NCI-H128 (cell line): Measurements from ENCODE around the gene CD276.
"Not testable (repeated sequence)": the region's sequence is repeated elsewhere in the genome, so short reads cannot be mapped to it uniquely, and the experiment has no call there.

ENCODE experiments used
- DNase-seq: peaks from one replicate; lab custom pipeline; 2025; ENCODE audit not compliant: unreplicated experiment; lab: John Stamatoyannopoulos, UW

Gene CD276

DNA sequence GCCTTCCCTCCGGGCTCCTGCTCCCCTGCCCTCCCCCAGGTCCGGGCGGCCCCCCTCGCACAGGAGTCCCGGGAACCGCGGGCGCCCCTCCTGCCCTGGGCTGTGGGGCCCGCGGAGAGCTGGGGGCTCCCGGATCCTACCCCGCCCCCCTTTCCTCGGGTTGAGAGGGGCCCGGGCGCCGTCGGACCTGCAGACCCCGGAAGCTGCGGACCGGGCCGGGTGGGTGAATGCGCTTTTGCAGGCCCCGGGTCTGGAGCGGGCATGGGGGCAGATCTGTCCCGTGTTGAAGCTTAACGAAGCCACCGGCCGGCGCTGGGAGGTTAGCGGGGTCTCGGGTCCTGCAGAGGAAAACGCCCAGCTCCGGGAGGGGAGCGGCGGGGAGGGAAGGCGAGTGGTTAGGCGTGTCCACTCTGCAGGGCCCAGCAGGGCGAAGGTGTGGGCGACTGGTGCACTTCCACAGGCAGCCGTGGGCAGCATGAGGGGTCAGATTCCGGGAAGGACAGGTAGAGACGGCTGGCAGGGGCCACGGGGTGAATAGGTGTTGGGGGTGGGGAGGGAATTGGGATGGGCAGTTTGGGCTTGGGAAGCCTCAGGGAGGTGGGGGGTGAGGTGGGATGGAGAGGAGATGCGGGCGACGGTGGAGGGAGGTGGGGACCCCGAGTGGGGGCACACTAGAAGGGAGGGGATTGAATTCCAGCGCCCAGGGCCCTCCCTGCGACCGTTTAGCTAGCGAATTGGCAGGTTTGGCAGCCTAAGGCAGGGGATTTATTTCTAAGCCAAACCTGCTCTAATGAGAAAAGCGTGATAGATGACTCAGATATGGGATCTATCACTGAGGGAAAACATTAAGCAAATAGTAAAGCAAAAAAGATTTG, 635 bp downstream of the CD276 start:
- no peak for DNase-seq

- no peak for DNase-seq
Observed at GRCh38 chr15:73685981-73686380, 1.8 kb downstream of the CD276 start.

DNA sequence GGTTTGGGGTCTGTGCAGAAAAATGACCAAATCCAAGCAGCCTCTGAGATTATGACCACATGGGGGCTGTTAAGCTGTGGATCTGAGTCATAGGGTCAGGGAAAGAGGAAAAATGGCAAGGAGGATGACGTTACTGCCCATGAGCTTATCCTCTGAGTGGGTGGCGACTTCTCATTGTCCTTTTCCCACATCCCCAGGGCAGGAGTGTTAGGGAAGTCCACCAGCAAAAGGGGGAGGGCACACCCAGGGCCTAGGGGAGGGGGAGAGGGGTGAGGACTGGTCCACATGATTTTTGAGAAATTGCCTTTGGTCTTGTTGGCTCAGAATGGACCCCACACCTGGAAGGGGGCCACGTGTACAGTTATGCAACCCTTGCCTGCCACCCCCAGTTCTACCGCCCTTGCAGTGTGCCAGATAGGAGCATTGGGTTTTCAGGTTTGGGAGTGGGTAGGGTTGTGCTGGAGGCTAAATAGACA, 2.6 kb downstream of the CD276 start:
- no peak for DNase-seq

- DNase-seq, result no peak
Observed at GRCh38 chr15:73687351-73687750, 3.2 kb downstream of the CD276 start.

GRCh38 chr15:73688455-73688854, 4.3 kb downstream of the CD276 start:
- DNase-seq, result no peak

- no peak for DNase-seq
Observed at GRCh38 chr15:73691396-73691795, 7.2 kb downstream of the CD276 start.

GRCh38 chr15:73694419-73694818, 10.2 kb downstream of the CD276 start:
- DNase-seq, result no peak

GRCh38 chr15:73695773-73696640, 11.8 kb downstream of the CD276 start:
- DNase-seq, result no peak

DNA sequence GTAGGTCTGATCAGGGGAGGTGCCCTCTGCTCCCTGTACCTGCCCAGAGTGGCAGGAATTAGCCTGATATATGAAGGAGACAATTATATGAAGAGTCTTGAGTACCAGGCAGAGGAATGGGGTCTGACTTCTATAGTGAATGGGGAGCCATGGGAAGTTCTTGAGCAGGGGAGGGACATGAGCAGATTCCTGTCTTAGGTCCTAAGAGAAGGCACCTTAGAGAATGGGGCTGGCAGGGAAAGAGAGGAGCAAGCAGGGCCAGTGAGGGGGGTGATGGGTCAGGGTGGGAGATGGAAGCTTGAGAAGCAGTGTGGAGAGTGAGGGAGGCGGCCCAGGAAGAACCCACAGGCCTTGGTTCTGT, 12.4 kb downstream of the CD276 start:
- no peak for DNase-seq

DNA sequence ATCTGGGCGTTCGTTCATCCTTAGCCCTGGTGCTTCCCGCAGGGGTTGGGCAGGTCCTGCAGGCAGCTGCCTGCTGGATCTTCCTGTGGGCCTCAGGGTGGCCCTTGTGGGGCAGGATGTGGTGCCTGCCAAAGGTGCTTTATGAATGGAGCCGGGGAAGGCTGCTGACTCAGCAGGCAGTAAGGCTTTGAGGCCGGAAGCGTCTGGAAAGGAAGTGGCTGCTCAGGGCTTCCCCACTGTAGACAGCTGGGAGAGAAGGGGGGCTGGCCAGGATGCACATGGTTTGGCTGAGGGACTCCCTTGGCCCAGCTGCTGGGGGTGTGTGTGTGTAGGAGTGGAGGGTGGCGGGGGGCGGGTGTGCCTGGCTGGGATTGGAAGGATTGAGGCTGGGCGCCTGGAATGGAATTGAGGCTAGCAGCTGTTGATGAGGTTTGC, 12.9 kb downstream of the CD276 start:
- DNase-seq, result no peak

DNA sequence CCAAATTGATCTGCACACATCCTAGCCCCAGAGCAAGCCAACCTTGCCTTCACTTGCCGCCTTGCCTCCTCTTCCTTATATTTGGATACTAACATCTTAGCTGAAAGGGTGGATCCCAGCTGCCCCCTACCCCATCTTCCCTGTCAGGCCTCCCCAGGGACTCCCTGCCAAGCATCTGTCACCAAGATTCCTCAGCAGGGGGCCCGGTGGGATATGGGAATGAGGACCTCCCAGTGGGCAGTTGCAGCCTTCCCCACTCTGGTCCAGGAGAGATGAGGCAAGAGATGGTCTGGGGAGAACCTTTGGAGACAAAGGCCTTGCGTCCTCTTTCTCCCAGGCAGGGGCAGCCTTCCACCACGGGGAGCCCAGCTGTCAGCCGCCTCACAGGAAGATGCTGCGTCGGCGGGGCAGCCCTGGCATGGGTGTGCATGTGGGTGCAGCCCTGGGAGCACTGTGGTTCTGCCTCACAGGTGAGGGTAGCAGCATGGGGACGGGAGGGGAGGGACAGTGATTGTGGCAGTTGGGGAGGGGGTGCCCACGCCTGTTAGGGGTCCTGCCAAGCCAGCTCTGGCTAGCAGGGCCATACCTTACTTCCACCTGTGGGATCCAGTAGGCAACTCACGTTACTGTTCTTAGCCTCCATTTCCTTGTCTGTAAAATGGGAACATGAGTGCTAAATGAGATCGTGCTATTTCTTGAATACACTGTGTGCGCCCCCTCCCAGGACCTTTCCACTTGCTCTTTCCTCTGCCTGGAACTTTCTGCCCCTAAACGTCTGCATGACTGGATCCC, 15.3 kb downstream of the CD276 start:
- DNase-seq, result no peak

DNA sequence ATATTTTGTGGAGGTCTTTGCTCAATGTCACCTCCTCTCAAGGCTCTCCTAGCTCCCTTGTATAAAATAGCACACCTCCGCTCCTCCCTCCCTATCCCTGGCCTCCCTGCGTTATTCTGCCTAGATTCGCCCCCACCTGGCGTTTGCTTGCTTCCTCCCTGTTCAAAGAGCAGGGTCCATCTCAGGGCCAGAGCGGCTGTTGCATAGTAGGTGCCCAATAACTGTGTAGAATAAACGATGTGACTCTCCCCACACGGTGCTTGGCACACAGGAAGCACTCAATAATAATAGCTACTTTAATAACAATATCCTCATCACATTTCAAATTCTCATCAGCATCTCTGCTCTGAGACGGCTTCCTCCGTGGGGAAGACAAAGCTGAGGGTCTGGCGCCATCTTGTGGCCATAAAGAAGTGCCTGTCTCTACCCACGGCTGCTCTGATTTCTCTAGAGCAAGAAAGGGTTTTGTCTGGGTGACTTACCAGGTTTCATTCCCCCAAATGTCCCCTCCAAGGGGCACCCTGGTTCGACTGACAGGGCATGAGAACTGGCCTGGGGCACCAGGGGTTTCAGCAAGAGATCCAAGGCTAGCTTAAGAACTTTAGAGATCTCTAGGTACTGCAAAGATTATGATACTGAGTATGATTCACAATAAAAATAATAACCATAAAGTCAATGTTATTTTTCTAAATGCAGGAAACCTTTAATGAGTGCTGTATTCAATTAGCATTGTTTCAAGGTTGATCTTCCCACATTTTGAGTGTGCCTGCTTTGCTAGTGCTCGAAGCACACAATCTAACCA, 16.1 kb downstream of the CD276 start:
- DNase-seq, result peak; percentile 61

- not testable (repeated sequence) for DNase-seq
Observed at GRCh38 chr15:73702311-73703239, 18.4 kb downstream of the CD276 start.

- DNase-seq, result not testable (repeated sequence)
Observed at GRCh38 chr15:73703601-73704000, 19.4 kb downstream of the CD276 start.

DNA sequence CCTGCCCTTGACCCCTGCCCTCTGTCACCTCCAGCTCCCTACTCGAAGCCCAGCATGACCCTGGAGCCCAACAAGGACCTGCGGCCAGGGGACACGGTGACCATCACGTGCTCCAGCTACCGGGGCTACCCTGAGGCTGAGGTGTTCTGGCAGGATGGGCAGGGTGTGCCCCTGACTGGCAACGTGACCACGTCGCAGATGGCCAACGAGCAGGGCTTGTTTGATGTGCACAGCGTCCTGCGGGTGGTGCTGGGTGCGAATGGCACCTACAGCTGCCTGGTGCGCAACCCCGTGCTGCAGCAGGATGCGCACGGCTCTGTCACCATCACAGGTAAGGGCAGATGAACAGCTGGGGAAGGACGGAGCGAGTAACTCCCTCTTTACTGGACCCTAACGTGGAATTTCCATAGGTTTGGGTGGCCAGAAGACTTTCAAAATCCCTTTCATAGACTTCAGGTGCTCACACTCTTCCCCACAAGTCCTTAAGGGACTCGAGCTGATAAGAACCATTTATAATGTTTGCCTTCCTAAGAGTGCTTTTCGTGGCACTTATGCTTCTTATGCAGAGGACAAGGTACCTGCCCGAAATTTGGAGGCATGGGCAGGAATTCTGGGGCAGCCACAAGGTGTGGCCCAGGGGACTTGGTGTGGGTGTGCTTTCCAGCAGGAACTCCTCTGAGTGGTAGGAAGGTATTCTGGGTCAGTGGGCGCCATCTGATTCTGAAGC, 20.1 kb downstream of the CD276 start:
- not testable (repeated sequence) for DNase-seq

DNA sequence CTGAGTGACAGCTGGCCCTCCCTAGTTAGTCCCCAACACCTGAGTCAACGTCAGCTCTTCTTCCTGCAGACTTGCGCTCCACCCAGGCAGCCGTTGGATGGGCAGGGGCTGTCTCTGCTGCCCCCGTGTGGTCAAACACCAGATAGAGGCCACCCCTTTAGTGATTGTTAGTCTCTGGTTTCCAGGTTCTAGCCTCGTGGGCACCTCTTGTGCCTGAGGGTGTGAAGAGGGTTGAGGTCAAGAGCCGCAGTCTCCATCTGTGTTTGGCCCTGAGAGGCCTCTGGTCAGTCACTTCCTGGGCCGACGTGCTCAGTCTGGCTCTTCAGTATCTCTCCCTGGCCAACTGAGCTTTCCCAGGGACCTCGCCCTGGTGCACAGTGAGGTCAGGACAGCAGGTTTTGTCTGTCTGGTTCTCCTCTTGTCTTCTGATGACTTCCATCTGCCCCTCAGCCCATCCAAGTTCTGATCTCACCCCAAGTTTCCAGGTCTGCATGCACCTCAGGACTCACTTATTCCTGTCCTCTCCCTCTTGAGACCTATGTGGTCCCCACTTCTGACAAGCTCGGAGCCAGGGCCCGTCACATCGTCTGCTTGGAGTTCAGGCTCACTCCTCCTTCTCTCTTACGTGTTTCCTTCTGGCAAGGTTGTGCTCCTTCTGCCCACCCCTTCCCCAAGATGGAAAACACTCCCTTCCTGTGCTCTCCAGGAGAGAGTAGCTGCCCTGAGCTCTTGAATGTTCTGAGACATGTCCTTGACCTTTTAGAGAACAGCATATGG, 20.9 kb downstream of the CD276 start:
- DNase-seq, result no peak

DNA sequence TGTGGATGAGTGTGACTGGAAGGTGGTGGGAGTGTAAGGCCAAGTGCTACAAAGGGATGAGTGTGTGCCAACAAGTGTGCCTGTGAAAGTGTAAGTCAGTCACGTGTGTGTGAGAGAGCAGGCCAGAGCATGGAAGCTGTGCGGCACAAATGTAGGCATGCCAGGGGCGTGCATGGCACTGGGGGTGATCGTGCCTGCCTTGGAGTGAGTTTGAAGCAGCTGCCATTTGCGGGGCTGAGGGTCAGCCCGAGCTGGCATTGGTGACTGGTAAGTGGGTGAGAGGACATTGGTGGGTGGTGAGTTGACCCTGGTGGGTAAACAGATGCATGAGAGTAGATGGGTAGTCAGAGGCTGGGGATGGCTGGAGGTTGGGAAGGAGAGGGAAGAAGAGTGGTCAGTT, 24.5 kb downstream of the CD276 start:
- no peak for DNase-seq

- DNase-seq, result no peak
Observed at GRCh38 chr15:73709241-73709640, 25.1 kb downstream of the CD276 start.
